GM18520 (cell line): ENCODE results near the gene PALD1.

Experiments used
- ATAC-seq: cut with Tn5 transposase; IDR thresholded peaks from one replicate; pipeline ENCODE4 v1.9.1; 2021; ENCODE audit not compliant: unreplicated experiment

Gene PALD1

GRCh38 chr10:70551971-70552422 is 73.4 kb downstream of the PALD1 start:
- no peak for ATAC-seq

DNA sequence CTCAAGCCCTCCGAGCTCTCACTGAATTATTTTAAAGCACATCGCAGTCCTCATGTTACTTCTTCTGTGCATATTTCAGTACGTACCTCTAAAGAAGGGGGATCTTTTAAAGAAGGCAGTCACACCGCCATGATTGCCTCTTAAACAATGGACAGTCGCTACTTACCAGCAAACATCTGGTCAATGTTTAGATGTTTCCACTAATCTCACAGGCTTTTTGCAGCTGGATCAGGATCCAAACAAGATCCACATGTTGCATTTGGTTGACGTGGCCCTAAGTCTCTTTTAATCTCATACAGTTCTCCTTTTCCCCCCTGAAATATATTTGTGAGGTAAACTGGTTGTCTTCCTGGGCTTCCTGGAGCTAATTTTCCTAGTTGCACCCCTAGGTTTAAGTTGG is 74.0 kb downstream of the PALD1 start:
- ATAC-seq, result no peak

DNA sequence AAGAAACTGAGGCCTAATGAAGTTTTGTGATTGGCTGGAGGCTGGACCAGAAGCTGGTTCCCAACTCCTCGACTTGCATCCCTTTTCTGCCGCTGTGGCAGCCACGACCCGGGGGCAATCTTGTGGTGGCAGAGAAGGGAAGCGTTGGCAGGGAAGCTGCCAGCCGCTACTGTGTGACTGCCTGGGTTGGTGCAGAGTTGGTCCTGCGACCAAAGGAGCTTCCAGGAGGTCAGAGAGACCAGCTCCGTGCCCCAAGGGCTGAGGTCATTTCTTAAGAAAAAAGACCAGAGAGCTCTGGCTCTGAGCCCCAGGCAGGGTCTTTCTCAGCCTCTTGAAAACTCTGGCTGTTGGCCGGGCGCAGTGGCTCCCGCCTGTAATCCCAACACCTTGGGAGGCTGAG is 76.8 kb downstream of the PALD1 start:
- no peak for ATAC-seq

- no peak for ATAC-seq
Observed at GRCh38 chr10:70557086-70557845, 78.7 kb downstream of the PALD1 start.

GRCh38 chr10:70557876-70558275 is 79.3 kb downstream of the PALD1 start:
- ATAC-seq, result no peak

GRCh38 chr10:70558295-70558694 is 79.7 kb downstream of the PALD1 start:
- no peak for ATAC-seq

DNA sequence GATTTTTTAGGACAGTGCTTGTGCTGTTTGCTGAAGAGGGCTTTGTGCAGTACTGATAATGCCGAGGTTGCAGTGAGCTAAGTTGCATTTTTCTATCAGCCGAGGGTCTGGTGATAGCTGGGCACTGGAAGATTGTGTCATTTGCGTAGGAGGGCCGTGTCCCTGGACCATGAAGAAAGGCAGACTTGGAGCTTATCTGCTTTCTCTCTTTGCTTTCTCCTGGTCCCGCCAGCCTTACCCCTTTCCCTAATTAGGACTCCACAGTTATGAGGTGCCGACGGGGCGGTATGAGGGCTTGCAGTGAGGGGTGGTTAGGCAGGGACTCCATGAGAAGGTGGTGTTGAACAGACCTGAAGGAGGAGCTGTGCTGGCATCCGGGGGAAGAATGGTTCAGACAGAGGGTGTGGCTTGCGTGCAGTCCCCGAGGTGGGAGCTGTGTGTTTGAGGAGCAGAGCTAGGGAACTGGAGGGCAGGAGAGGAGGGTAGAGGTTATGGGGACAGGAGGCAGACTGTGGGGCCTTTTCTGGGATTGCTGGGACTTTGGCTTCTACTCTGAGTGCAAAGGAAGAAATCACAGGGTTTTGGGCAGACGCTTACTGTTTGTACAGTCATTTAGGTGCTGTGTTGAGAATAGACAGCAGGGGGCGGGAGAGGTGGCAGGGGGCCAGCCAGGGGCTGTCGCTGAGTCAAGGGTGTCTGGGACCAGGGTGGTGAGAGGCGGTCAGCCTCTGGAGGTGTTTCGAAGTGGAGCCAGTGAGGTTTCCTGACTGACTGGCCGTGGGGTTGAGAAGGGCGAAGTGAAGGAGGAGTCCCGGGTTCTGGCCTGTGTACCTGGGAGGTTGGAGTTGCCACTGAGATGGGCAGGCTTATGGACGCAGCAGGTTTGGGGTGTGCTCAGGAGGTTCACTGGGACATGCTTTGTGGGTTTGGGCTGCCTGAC is 80.6 kb downstream of the PALD1 start:
- ATAC-seq, result no peak

GRCh38 chr10:70559861-70560260 is 81.3 kb downstream of the PALD1 start:
- ATAC-seq, result no peak

- no peak for ATAC-seq
Observed at GRCh38 chr10:70560511-70560941, 82.0 kb downstream of the PALD1 start.

GRCh38 chr10:70561070-70561469 is 82.5 kb downstream of the PALD1 start:
- no peak for ATAC-seq

- no peak for ATAC-seq
Observed at GRCh38 chr10:70561558-70561957, 83.0 kb downstream of the PALD1 start.

- no peak for ATAC-seq
Observed at GRCh38 chr10:70562036-70562755, 83.6 kb downstream of the PALD1 start.

DNA sequence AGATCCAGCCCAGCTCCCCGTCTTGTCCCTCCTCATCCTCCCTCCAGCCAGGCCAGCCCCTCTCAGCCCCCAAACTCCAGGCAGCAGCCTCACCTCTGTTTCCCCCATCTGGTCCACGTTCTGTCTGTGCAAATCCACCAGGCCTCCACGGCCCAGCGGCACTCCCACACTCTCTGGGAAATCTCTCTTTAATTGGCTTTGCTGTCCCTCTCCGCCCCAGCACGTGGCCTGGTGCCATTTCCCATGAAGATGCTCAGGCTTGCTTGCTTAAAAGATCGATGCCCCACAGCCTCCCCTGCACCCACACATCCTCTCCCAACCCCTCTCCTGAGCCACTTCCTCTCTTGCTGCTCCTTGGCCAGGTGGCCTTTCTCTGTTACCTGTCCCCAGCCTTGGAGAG is 84.7 kb downstream of the PALD1 start:
- no peak for ATAC-seq

- ATAC-seq, result no peak
Observed at GRCh38 chr10:70564113-70564725, 85.7 kb downstream of the PALD1 start.

DNA sequence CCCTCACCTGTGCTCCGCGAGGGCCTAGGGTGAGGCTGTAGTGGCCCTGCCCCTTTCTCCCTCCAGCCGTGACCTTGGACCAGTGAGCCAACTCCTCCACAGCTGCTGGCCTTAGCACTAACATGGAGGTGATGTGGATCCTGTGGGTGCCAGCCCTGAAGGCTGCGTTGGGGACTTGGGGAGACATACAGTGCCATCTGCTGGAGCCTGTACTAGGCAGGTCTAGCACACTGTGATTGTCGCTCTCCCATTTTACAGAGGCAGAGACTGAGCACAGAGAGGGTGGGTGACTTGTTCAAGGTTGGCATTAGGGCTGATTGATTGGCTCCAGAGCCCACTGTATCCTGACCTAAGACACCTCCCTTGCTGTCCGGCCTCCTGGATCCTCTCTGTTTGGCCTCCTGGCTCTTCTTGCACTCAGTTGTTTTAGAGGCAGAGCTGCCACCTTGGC is 86.4 kb downstream of the PALD1 start:
- ATAC-seq, result no peak

DNA sequence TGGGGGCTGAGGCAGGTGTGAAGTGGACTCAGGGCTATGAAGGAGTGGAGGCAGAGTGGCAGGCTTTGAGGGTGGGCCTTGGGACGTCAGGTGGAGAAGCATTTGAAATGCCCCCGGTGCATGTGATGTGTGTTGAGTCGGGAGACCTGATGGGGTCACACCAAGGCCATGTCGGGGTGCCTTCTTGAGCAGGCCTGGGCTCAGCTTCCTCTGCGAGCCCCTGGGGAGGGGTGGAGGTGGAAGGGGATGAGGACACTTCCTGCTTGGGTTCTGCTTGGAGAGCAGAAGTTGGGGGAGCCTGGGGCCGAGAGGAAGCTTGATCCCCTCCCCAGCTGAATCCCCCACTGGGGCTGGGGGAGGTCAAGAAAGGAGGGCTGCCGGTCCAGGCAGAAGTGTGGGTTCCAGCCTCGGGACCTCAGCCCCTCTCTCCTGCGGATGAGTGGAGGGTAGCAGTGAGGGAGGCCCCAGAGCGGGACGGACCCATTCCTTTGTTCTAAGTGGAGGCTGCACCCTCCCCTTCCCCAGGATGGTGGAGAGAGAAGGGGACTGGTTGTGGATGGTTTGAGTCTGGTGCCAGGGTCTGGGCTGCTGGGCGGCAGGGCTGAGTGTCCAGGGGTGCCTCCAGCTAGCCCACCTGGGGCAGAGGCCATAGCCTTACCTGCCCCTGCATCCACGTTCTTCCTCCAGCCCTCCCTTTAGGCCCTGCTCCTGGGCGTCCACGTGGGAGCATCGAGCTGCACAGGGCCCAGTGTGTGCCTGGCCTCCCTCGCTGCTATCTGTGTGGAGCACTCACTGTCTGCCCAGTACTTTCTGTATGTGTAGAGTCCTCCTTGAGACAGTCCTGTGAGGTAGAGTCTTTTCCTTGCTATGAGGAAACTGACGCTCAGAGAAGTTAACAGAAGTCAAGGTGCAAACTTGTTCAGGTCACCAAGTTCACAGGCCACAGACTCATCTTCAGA is 87.3 kb downstream of the PALD1 start:
- ATAC-seq, result no peak

GRCh38 chr10:70566515-70567290 is 88.1 kb downstream of the PALD1 start:
- ATAC-seq, result no peak

- no peak for ATAC-seq
Observed at GRCh38 chr10:70567603-70568002, 89.0 kb downstream of the PALD1 start.

DNA sequence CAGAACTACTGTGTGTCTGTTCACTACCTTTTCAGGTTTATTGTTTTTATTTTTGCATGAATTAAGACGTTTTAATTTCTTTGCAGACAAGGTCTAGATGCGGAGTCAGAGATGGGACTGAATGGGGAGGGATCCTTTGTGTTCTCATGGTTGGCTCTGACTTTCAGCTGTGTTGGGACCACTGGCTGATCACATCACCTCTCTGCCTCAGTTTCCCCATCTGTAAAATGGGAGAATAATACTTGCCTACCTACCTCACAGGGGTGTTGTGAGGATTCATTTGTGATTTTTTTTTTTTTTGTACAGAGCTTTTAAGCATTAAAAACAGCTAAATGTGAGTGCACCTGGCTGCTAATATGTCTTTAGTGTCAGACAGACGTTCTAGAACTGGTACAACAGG is 89.5 kb downstream of the PALD1 start:
- ATAC-seq, result no peak
